ENCODE measurements around the gene SCN10A.
A peak's percentile ranks its signal among the peaks of the same experiment; 100 is the strongest.

The SCN10A gene

DNA sequence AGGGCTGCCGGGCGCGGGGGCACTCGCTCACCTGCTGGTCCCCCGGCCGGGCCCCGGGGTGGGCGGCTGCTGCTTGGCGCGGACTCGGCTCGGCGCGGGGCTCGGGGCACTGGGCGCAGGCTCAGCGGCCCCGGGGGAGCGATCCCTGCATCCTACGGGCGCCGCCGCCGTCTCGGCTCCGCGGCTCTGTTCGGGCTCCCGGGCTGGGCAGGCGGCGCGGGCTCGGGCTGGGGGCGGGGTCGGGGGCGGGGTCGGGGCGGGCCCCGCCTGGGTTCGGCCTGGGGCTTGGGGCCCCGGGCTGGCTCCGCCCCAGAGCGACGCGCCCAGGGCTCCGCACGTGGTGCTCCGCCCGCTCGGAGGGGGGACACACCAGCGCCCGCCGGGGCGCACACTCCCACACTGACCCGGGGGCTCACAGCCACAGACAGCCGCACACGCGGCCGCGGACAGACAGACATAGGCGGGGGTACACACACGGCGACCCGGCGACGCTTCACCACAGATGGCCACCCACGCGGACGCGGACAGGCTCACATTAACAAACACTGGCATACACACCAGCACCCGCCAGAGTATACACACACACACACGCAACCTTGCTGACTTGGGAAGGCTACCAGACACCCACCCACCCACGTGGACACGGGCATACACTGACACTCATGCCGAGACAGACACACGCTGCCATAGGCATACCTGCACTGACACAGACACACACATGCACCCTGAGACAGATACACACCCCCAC, 166.3 kb downstream of the SCN10A start, which contains the start of gene SCN5A:
SCN5A (minus strand) TSS at position 188 of the 748 bp plus-strand sequence. CDS start 16,380 bp downstream, outside the sequence.
- peak; percentile 39 for DNase-seq

GRCh38 chr3:38648659-38649499, 167.1 kb downstream of the SCN10A start:
- DNase-seq, result no peak

- no peak for DNase-seq
Observed at GRCh38 chr3:38648024-38648658, 167.9 kb downstream of the SCN10A start.

DNA sequence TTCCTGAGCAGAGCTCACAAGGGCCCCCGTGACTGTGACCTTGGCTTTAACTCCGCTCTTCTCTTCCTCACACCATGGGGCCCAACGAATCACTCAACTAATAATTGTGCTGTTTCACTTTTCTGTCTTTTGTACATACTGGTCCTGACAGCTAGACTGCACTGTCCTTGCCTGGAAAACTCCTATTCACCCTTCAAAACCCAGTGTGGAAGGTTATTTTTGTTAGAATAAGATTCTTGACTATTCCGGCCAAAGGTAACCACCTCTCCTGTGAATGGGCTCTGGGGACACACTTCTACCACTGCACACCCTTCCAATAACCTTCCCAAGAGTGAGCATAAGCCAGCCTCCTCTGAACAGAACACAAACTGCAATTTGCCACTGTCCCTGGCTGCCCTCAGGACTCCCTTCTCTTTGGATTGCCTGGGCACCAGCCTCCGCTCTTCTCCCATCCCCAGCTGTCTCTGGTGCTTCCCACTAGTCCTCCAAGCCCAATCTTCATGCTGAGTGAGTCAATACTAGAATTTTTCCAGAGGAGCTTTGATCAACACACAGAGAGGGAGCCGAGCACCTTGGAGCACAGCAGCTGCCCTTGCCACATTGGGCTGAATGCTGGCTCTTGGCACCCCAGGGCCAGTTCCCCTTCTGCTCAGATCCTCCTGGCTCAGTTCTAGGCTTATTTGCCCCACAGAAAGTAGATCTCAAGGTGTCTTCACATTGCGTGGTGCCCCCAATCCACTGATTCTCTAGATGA, 168.6 kb downstream of the SCN10A start:
- no peak for DNase-seq

All from NCI-H226 (cell line).